COLO829 (cell line): Measurements from ENCODE around the gene TRAFD1.
"Not testable (repeated sequence)": the region's sequence is repeated elsewhere in the genome, so short reads cannot be mapped to it uniquely, and the experiment has no call there.

Experiments
- DNase-seq: peaks from one replicate; pipeline ENCODE4 v3.0.0; 2012; ENCODE audit warnings: low spot score

TRAFD1 gene

GRCh38 chr12:112158461-112159145 lies 33.2 kb downstream of the TRAFD1 start:
- DNase-seq = not testable (repeated sequence)

- no peak for DNase-seq
These were observed 33.8 kb downstream of the TRAFD1 start for GRCh38 chr12:112159146-112159541.

- no peak for DNase-seq
These were observed 35.3 kb downstream of the TRAFD1 start for GRCh38 chr12:112160611-112161010.

- DNase-seq = no peak
These were observed 36.4 kb downstream of the TRAFD1 start for GRCh38 chr12:112161711-112162110.

- DNase-seq = no peak
These were observed 37.0 kb downstream of the TRAFD1 start for GRCh38 chr12:112162241-112162790.

- no peak for DNase-seq
These were observed 37.7 kb downstream of the TRAFD1 start for GRCh38 chr12:112163056-112163455.

GRCh38 chr12:112163471-112163991 lies 38.2 kb downstream of the TRAFD1 start:
- no peak for DNase-seq

- DNase-seq = no peak
These were observed 38.8 kb downstream of the TRAFD1 start for GRCh38 chr12:112164011-112164660.

- DNase-seq = no peak
These were observed 40.3 kb downstream of the TRAFD1 start for GRCh38 chr12:112165624-112166023.

- DNase-seq = no peak
These were observed 41.0 kb downstream of the TRAFD1 start for GRCh38 chr12:112166051-112167015.

GRCh38 chr12:112167031-112167461 lies 41.7 kb downstream of the TRAFD1 start:
- no peak for DNase-seq

- DNase-seq = no peak
These were observed 42.6 kb downstream of the TRAFD1 start for GRCh38 chr12:112167718-112168525.

- no peak for DNase-seq
These were observed 43.2 kb downstream of the TRAFD1 start for GRCh38 chr12:112168561-112168971.

- no peak for DNase-seq
These were observed 44.0 kb downstream of the TRAFD1 start for GRCh38 chr12:112169161-112169872.

- no peak for DNase-seq
These were observed 44.6 kb downstream of the TRAFD1 start for GRCh38 chr12:112169966-112170365.

GRCh38 chr12:112170376-112170775 lies 45.0 kb downstream of the TRAFD1 start:
- no peak for DNase-seq

- DNase-seq = no peak
These were observed 45.7 kb downstream of the TRAFD1 start for GRCh38 chr12:112170971-112171596.

GRCh38 chr12:112172556-112173324 lies 47.4 kb downstream of the TRAFD1 start:
- DNase-seq = no peak
